K562 (cell line): ENCODE measurements around the gene DTNBP1. TPM values are rescaled to one million over a fixed set of nuclear protein-coding genes. Genes with fewer than 3 reads are reported as not detected.
A peak's percentile ranks its signal among the peaks of the same experiment; 100 is the strongest.

Experiments used
- ETV1 ChIP-seq: fragments of 450-650 bp; conservative IDR thresholded peaks from 2 replicates; pipeline ENCODE4 v1.6.1; 2016; ENCODE audit warnings: missing genetic modification characterization, control low read depth, low read depth, missing compliant biosample characterization
- HDAC1 ChIP-seq, 2 experiments: fragments of 450-650 bp; IDR thresholded peaks; 2 replicates each; pipeline ENCODE4 v1.6.1; 2016 to 2017; ENCODE audit warnings: inconsistent platforms in 1 of 2, mild to moderate bottlenecking in 1 of 2, moderate library complexity in 1 of 2
- HEY1 ChIP-seq: fragments of 250-450 bp; sonication (Bioruptor Pico); IDR thresholded peaks from 2 replicates; pipeline ENCODE4 v1.5.0; 2020; ENCODE audit warnings: mild to moderate bottlenecking, moderate library complexity, borderline replicate concordance
- JUND ChIP-seq, 2 experiments: IDR thresholded peaks; 2 replicates in 1 of 2; 3 replicates in 1 of 2; pipeline ENCODE4 v1.6.1; 2011; ENCODE audit warnings: borderline replicate concordance in 2 of 2, low read depth in 2 of 2, low read length in 2 of 2, improper control_type of control experiment in 1 of 2, missing biosample characterization in 1 of 2, missing genetic modification characterization in 1 of 2, missing genetic modification reagents in 1 of 2
- KLF6 ChIP-seq: fragments of 250-450 bp; sonication (Bioruptor Pico); IDR thresholded peaks from 2 replicates; pipeline ENCODE4 v1.4.0; 2020; ENCODE audit warnings: mild to moderate bottlenecking, moderate library complexity, borderline replicate concordance
- LEF1 ChIP-seq: fragments of 450-650 bp; IDR thresholded peaks from 2 replicates; pipeline ENCODE4 v1.6.1; 2016; ENCODE audit warnings: mild to moderate bottlenecking
- MYC ChIP-seq, 2 experiments: fragments of 250-450 bp in 1 of 2; sonication (Bioruptor Pico) in 1 of 2; IDR thresholded peaks; 2 replicates each; pipeline versions ENCODE4 v1.5.1 to v1.6.1; 2012 to 2021; ENCODE audit warnings: low read depth in 2 of 2, borderline replicate concordance in 1 of 2, improper control_type of control experiment in 1 of 2, low read length in 1 of 2, mild to moderate bottlenecking in 1 of 2, moderate library complexity in 1 of 2
- NFATC3 ChIP-seq: fragments of 450-650 bp; IDR thresholded peaks from 2 replicates; pipeline ENCODE4 v1.6.1; 2017; ENCODE audit warnings: mild to moderate bottlenecking
- NFRKB ChIP-seq: fragments of 450-650 bp; IDR thresholded peaks from 2 replicates; pipeline ENCODE4 v1.6.1; 2016; ENCODE audit warnings: low read depth
- PTRF ChIP-seq: fragments of 450-650 bp; IDR thresholded peaks from 2 replicates; pipeline ENCODE4 v1.6.1; 2016; ENCODE audit warnings: mild to moderate bottlenecking, missing genetic modification characterization, missing compliant biosample characterization
- PYGO2 ChIP-seq: fragments of 450-650 bp; IDR thresholded peaks from 2 replicates; pipeline ENCODE4 v1.6.1; 2016; ENCODE audit warnings: mild to moderate bottlenecking, missing genetic modification characterization, moderate library complexity, missing compliant biosample characterization
- RBM22 ChIP-seq: fragments of 200-400 bp; formaldehyde crosslinking; IDR thresholded peaks from 2 replicates; pipeline ENCODE4 v1.6.1; 2018; ENCODE audit warnings: low read length, low read depth; ENCODE audit not compliant: poor library complexity, severe bottlenecking
- ZNF668 ChIP-seq: fragments of 250-450 bp; sonication (Bioruptor Pico); IDR thresholded peaks from 2 replicates; pipeline ENCODE4 v1.8.0; 2022; ENCODE audit warnings: mild to moderate bottlenecking, inconsistent platforms
- polyA plus RNA-seq, 8 experiments: library from polyadenylated mRNA; depleted of rRNA in 4 of 8; stranded (reverse) in 5 of 8; unstranded in 3 of 8; fragments of >200 nt; fragmentation: Nextera tagmentation in 2 of 8; fragmentation: Illumina TruSeq in 1 of 8; extraction: Ambion mirVana in 2 of 8; extraction: Trizol in 1 of 8; gene quantifications; 2 replicates each; pipeline versions ENCODE4 v1.2.1 to v1.2.3, GENCODE V29; 2011 to 2014; ENCODE audit warnings: inconsistent platforms in 1 of 8, missing spikeins in 1 of 8
- total RNA-seq, 7 experiments: library from RNA; depleted of rRNA in 6 of 7; stranded (reverse); fragments of >200 nt in 6 of 7; fragmentation: Illumina TruSeq in 2 of 7; extraction: Trizol in 2 of 7; gene quantifications; 2 replicates each; pipeline versions ENCODE4 v1.2.1 to v1.2.3, GENCODE V29; 2011 to 2021; ENCODE audit warnings: low replicate concordance in 1 of 7
- TF ChIP-seq, protein P1 (sequence below): fragments of 250-450 bp; sonication (Bioruptor Pico); IDR thresholded peaks from 2 replicates; pipeline ENCODE4 v1.4.0; 2020; ENCODE audit warnings: mild to moderate bottlenecking, moderate library complexity
- TF ChIP-seq, protein P2 (sequence below): fragments of 250-450 bp; sonication (Bioruptor Pico); IDR thresholded peaks from 2 replicates; pipeline ENCODE4 v1.9.0; 2021; ENCODE audit warnings: mild to moderate bottlenecking
- TF ChIP-seq, protein P3 (sequence below): fragments of 450-650 bp; IDR thresholded peaks from 2 replicates; pipeline ENCODE4 v1.6.1; 2017; ENCODE audit warnings: antibody characterized with exemption, mild to moderate bottlenecking
- TF ChIP-seq, protein P4 (sequence below): fragments of 450-650 bp; IDR thresholded peaks from 2 replicates; pipeline ENCODE4 v1.6.1; 2014; ENCODE audit warnings: low read depth, mild to moderate bottlenecking, moderate library complexity, borderline replicate concordance

Gene DTNBP1
- total and polyA plus RNA-seq, 9 of the 15 experiments (the other 6 are each of a cell fraction or from before 2014, with no cell fraction given) = 16.7 to 54.5 (median 21.4) TPM

DNA sequence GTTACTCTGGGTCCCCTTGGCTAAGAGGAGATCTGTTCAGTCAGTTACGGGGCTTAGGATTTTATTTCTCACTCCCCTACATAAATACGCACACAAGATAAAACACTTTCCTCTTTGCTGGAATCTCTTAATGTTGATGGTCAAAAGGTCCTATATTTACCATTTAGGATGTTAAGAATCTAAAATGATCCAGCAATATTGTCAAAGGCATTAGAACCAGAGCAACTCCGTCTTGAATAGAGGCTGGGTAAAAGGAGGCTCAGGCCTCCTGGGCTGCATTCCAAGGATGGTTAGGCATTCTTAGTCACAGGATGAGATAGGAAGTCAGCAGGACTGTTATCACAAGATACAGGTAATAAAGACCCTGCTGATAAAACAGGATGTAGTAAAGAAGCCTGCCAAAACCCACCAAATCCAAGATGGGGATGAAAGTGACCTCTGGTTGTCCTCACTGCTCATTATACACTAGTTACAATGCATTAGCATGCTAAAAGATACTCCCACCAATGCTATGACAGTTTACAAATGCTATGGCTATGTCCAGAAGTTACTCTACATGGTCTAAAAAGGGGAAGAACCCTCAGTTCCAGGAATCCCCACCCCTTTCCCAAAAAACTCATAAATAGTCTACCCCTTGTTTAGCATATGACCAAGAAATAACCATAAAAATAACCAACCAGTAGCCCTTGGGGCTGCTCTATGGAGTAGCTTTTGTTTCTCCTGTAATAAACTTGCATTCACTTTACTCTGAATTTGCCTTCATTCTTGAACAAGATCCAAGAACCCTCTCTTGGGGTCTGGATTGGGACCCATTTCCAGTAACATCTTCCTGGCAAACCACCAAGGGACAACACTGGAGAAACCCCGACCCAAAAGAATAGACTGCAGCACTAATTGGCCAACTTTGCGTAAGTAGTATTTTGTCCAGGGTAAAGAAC lies 107.5 kb downstream of the DTNBP1 start (continued):
- TF ChIP-seq, protein P1, sequence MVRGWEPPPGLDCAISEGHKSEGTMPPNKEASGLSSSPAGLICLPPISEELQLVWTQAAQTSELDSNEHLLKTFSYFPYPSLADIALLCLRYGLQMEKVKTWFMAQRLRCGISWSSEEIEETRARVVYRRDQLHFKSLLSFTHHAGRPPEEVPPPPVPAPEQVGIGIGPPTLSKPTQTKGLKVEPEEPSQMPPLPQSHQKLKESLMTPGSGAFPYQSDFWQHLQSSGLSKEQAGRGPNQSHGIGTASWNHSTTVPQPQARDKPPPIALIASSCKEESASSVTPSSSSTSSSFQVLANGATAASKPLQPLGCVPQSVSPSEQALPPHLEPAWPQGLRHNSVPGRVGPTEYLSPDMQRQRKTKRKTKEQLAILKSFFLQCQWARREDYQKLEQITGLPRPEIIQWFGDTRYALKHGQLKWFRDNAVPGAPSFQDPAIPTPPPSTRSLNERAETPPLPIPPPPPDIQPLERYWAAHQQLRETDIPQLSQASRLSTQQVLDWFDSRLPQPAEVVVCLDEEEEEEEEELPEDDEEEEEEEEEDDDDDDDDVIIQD (CRISPR knock-in tag) = 0 out of 2 replicates have a peak, but pooled peaks have one; percentile 57
- TF ChIP-seq, protein P2, sequence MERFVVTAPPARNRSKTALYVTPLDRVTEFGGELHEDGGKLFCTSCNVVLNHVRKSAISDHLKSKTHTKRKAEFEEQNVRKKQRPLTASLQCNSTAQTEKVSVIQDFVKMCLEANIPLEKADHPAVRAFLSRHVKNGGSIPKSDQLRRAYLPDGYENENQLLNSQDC (CRISPR knock-in tag) = peak; percentile 28; the same call in 1 of the 2 replicates
- no peak; the same call in 1 of the 2 replicates for TF ChIP-seq LEF1
- peak; percentile 64 for TF ChIP-seq PYGO2 (tag)
- TF ChIP-seq ETV1 (tag) = peak; percentile 83
- peak; percentile 70; the same call in 1 of the 2 replicates for TF ChIP-seq HEY1 (CRISPR knock-in tag)
- no peak for TF ChIP-seq NFATC3
- TF ChIP-seq, protein P3, sequence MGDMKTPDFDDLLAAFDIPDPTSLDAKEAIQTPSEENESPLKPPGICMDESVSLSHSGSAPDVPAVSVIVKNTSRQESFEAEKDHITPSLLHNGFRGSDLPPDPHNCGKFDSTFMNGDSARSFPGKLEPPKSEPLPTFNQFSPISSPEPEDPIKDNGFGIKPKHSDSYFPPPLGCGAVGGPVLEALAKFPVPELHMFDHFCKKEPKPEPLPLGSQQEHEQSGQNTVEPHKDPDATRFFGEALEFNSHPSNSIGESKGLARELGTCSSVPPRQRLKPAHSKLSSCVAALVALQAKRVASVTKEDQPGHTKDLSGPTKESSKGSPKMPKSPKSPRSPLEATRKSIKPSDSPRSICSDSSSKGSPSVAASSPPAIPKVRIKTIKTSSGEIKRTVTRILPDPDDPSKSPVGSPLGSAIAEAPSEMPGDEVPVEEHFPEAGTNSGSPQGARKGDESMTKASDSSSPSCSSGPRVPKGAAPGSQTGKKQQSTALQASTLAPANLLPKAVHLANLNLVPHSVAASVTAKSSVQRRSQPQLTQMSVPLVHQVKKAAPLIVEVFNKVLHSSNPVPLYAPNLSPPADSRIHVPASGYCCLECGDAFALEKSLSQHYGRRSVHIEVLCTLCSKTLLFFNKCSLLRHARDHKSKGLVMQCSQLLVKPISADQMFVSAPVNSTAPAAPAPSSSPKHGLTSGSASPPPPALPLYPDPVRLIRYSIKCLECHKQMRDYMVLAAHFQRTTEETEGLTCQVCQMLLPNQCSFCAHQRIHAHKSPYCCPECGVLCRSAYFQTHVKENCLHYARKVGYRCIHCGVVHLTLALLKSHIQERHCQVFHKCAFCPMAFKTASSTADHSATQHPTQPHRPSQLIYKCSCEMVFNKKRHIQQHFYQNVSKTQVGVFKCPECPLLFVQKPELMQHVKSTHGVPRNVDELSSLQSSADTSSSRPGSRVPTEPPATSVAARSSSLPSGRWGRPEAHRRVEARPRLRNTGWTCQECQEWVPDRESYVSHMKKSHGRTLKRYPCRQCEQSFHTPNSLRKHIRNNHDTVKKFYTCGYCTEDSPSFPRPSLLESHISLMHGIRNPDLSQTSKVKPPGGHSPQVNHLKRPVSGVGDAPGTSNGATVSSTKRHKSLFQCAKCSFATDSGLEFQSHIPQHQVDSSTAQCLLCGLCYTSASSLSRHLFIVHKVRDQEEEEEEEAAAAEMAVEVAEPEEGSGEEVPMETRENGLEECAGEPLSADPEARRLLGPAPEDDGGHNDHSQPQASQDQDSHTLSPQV = peak; percentile 74; the same call in 1 of the 2 replicates
- TF ChIP-seq PTRF (tag) = peak; percentile 66; the same call in 1 of the 2 replicates
- TF ChIP-seq HDAC1 (IDR thresholded peaks at IDR 0.05) = 0 out of 4 replicates have a peak, but pooled peaks of 1 of the 2 experiments have one; percentile 20
- TF ChIP-seq MYC (IDR thresholded peaks at IDR 0.05; ENCODE audit: low read depth, low read length) = peak; percentile 52
- TF ChIP-seq MYC (CRISPR knock-in tag; IDR thresholded peaks at IDR 0.05; ENCODE audit: borderline replicate concordance, low read depth) = peak; percentile 83; the same call in 1 of the 2 replicates
- peak; percentile 78; the same call in 1 of the 2 replicates for TF ChIP-seq NFRKB
- TF ChIP-seq JUND (IDR thresholded peaks at IDR 0.05; ENCODE audit: borderline replicate concordance, low read depth, low read length) = peak; percentile 85
- peak; percentile 89; the same call in 2 of the 3 replicates for TF ChIP-seq JUND (tag; IDR thresholded peaks at IDR 0.05; ENCODE audit: borderline replicate concordance, low read depth, low read length)
- TF ChIP-seq RBM22 = no peak
- TF ChIP-seq KLF6 = peak; percentile 92
- TF ChIP-seq, protein P4, sequence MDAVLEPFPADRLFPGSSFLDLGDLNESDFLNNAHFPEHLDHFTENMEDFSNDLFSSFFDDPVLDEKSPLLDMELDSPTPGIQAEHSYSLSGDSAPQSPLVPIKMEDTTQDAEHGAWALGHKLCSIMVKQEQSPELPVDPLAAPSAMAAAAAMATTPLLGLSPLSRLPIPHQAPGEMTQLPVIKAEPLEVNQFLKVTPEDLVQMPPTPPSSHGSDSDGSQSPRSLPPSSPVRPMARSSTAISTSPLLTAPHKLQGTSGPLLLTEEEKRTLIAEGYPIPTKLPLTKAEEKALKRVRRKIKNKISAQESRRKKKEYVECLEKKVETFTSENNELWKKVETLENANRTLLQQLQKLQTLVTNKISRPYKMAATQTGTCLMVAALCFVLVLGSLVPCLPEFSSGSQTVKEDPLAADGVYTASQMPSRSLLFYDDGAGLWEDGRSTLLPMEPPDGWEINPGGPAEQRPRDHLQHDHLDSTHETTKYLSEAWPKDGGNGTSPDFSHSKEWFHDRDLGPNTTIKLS = peak; percentile 6; the same call in 1 of the 2 replicates
- TF ChIP-seq ZNF668 (CRISPR knock-in tag) = peak; percentile 88
